K562 (cell line): Measurements from ENCODE around the gene CC2D2B. TPM values are rescaled to one million over a fixed set of nuclear protein-coding genes. Genes with fewer than 3 reads are reported as not detected.

Experiments
- ATAC-seq: fragments of 200-7000 bp; cut with Tn5 transposase; 3 replicates; pipeline ENCODE4 v1.9.1; 2020; ENCODE audit warnings: moderate library complexity
- BruUV-seq: library from RNA; stranded (reverse); fragments of 400-500 nt; replicated peaks from 2 replicates; lab custom pipeline; 2021; lab: Mats Ljungman, UMichigan
- CTCF ChIA-PET: fragments of 300-600 bp; formaldehyde crosslinking; extraction: SDS; loops from one replicate; lab custom pipeline; 2021; ENCODE audit warnings: low intra/inter-chr PET ratio; lab: Yijun Ruan, JAX
- POLR2A ChIA-PET: fragments of 300-600, 350-650 bp; sonication (Branson Sonifier 250); formaldehyde crosslinking; extraction: SDS; loops from one replicate; lab custom pipeline; 2021; ENCODE audit warnings: antibody characterized with exemption, inconsistent platforms; lab: Yijun Ruan, JAX
- DNase-seq, 4 experiments: peaks; one replicate each; pipeline versions ENCODE4 v3.0.0 to v3.0.0-alpha.2; 2011 to 2018; ENCODE audit warnings: low spot score in 3 of 4, mixed read lengths in 3 of 4; ENCODE audit errors: extremely low read depth in 1 of 4
- FAIRE-seq: peaks from 2 replicates; lab custom pipeline; 2011; peaks lifted over from hg19 to GRCh38; lab: Jason Lieb, UNC
- H2AFZ ChIP-seq: 2 replicates; pipeline ENCODE4 v1.6.0; 2011; ENCODE audit warnings: low read depth, low read length, control low read depth, inconsistent platforms
- H3K27ac ChIP-seq: fragments of 200-600 bp; 3 replicates; pipeline ENCODE4 v1.8.0; 2011; ENCODE audit warnings: low read depth, mild to moderate bottlenecking, control low read depth, inconsistent platforms, low read length, moderate library complexity, mixed read lengths; ENCODE audit errors: extremely low read depth
- H3K27me3 ChIP-seq, 2 experiments: fragments of 300-600 bp in 1 of 2; 2 replicates in 1 of 2; 3 replicates in 1 of 2; pipeline versions ENCODE4 v1.6.0 to v1.8.0; 2011; ENCODE audit warnings: inconsistent platforms in 2 of 2, low read length in 2 of 2, mild to moderate bottlenecking in 1 of 2, mixed read lengths in 1 of 2, moderate library complexity in 1 of 2; ENCODE audit not compliant: control insufficient read depth in 2 of 2, insufficient read depth in 2 of 2
- H3K36me3 ChIP-seq: fragments of 300-600 bp; 3 replicates; pipeline ENCODE4 v1.8.0; 2011; ENCODE audit warnings: mild to moderate bottlenecking, low read length, inconsistent platforms; ENCODE audit not compliant: control insufficient read depth, insufficient read depth
- H3K4me1 ChIP-seq, 2 experiments: fragments of 200-600 bp in 1 of 2; replicated peaks in 1 of 2; 2 replicates in 1 of 2; 3 replicates in 1 of 2; pipeline versions ENCODE4 v1.5.1 to v1.8.0; 2011; ENCODE audit warnings: inconsistent platforms in 2 of 2, low read length in 2 of 2, mild to moderate bottlenecking in 1 of 2, mixed read lengths in 1 of 2, moderate library complexity in 1 of 2; ENCODE audit not compliant: control insufficient read depth in 2 of 2, insufficient read depth in 2 of 2
- H3K4me2 ChIP-seq: 2 replicates; pipeline ENCODE4 v1.6.1; 2011; ENCODE audit warnings: low read length, control low read depth, inconsistent platforms, mixed read lengths; ENCODE audit not compliant: insufficient read depth
- H3K4me3 ChIP-seq: fragments of 200-600 bp; sonication (generic), shearing (Covaris generic); 2 replicates; pipeline ENCODE4 v1.5.1; 2016; ENCODE audit warnings: control low read depth, inconsistent platforms
- H3K79me2 ChIP-seq: fragments of 200-600 bp; 3 replicates; pipeline ENCODE4 v1.8.0; 2011; ENCODE audit warnings: low read length, inconsistent platforms; ENCODE audit not compliant: control insufficient read depth, insufficient read depth
- H3K9ac ChIP-seq, 2 experiments: 2 replicates each; pipeline versions ENCODE4 v1.6.0 to v1.6.1; 2011; ENCODE audit warnings: low read depth in 2 of 2, low read length in 2 of 2, control low read depth in 1 of 2, inconsistent platforms in 1 of 2, mild to moderate bottlenecking in 1 of 2, mixed read lengths in 1 of 2; ENCODE audit not compliant: insufficient read depth in 1 of 2
- H3K9me1 ChIP-seq: one replicate; pipeline ENCODE4 v1.6.0; 2011; ENCODE audit warnings: inconsistent platforms, mild to moderate bottlenecking, low read length, moderate library complexity; ENCODE audit not compliant: control insufficient read depth, insufficient read depth
- H3K9me3 ChIP-seq: replicated peaks from 2 replicates; pipeline ENCODE4 v1.5.1; 2011; ENCODE audit warnings: low read depth, low read length, inconsistent platforms; ENCODE audit not compliant: control insufficient read depth, insufficient read depth
- H4K20me1 ChIP-seq: replicated peaks from 2 replicates; pipeline ENCODE4 v1.6.1; 2011; ENCODE audit warnings: low read length, inconsistent platforms, mixed read lengths; ENCODE audit not compliant: control insufficient read depth, insufficient read depth
- BCOR ChIP-seq: fragments of 450-650 bp; IDR thresholded peaks from 2 replicates; pipeline ENCODE4 v1.6.1; 2016
- BRF1 ChIP-seq: IDR thresholded peaks from 3 replicates; pipeline ENCODE4 v1.6.1; 2011; ENCODE audit warnings: borderline replicate concordance, mild to moderate bottlenecking; ENCODE audit not compliant: insufficient read length; ENCODE audit errors: extremely low read depth
- CCNT2 ChIP-seq: IDR thresholded peaks from 2 replicates; pipeline ENCODE4 v1.6.1; 2011; ENCODE audit warnings: borderline replicate concordance, low read depth, mild to moderate bottlenecking, moderate library complexity, mixed read lengths, low read length; ENCODE audit not compliant: insufficient read length; ENCODE audit errors: extremely low read depth
- CEBPB ChIP-seq: fragments of 450-650 bp; IDR thresholded peaks from 2 replicates; pipeline ENCODE4 v1.6.1; 2016; ENCODE audit warnings: missing genetic modification characterization, missing compliant biosample characterization
- DPF2 ChIP-seq: fragments of 450-650 bp; IDR thresholded peaks from 2 replicates; pipeline ENCODE4 v1.6.1; 2016
- FOXP1 ChIP-seq: sonication (generic); formaldehyde crosslinking; IDR thresholded peaks from 2 replicates; pipeline ENCODE4 v1.8.0; 2022; ENCODE audit warnings: mild to moderate bottlenecking, missing genetic modification reagents
- HES1 ChIP-seq: fragments of 450-650 bp; IDR thresholded peaks from 2 replicates; pipeline ENCODE4 v1.6.1; 2016; ENCODE audit warnings: low read depth, mild to moderate bottlenecking, moderate library complexity
- IRF9 ChIP-seq: fragments of 450-650 bp; IDR thresholded peaks from 2 replicates; pipeline ENCODE4 v1.6.1; 2016; ENCODE audit warnings: missing biosample characterization, missing genetic modification characterization
- KDM5B ChIP-seq: fragments of 200-600 bp; sonication (generic); IDR thresholded peaks from 2 replicates; pipeline ENCODE4 v1.6.1; 2012; ENCODE audit warnings: low read depth, mild to moderate bottlenecking, moderate library complexity, low read length, control low read depth, inconsistent platforms; ENCODE audit not compliant: insufficient replicate concordance
- MLX ChIP-seq, 2 experiments: fragments of 450-650 bp in 1 of 2; sonication (generic) in 1 of 2; formaldehyde crosslinking; conservative IDR thresholded peaks; 2 replicates each; pipeline versions ENCODE4 v1.4.0 to v1.8.1; 2020 to 2022; ENCODE audit warnings: mild to moderate bottlenecking in 1 of 2, missing genetic modification reagents in 1 of 2
- NFE2L1 ChIP-seq: fragments of 450-650 bp; IDR thresholded peaks from 2 replicates; pipeline ENCODE4 v1.6.1; 2016; ENCODE audit warnings: missing genetic modification characterization, low read depth, mild to moderate bottlenecking, missing compliant biosample characterization, moderate library complexity, borderline replicate concordance
- TGIF2 ChIP-seq: sonication (generic); formaldehyde crosslinking; IDR thresholded peaks from 2 replicates; pipeline ENCODE4 v1.8.1; 2022; ENCODE audit warnings: mild to moderate bottlenecking, missing genetic modification reagents, moderate library complexity
- YY1 ChIP-seq, 3 experiments: IDR thresholded peaks; 2 replicates each; pipeline ENCODE4 v1.6.1; 2011; ENCODE audit warnings: low read length in 2 of 3, mild to moderate bottlenecking in 2 of 3, moderate library complexity in 2 of 3, borderline replicate concordance in 1 of 3, control low read depth in 1 of 3, low read depth in 1 of 3; ENCODE audit not compliant: insufficient read depth in 3 of 3, insufficient replicate concordance in 2 of 3, control insufficient read depth in 1 of 3, insufficient read length in 1 of 3; ENCODE audit errors: extremely low read depth in 1 of 3
- WGBS: fragments of 100-300 bp; shearing (Covaris generic); methylation state at CpG from one replicate; pipeline ENCODE4 v1.1.6; 2016; ENCODE audit warnings: low coverage, mixed read lengths; ENCODE audit not compliant: insufficient coverage; ENCODE audit errors: missing lambda C conversion rate; 5-methylcytosine and 5-hydroxymethylcytosine counted together
- in situ Hi-C: fragments of 300-500 bp; cut with MboI; formaldehyde crosslinking; loops from 4 replicates; pipeline ENCODE4 v1.15.0; 2018; ENCODE audit warnings: inconsistent platforms, mixed read lengths
- intact Hi-C: fragments of 100-400 bp; cut with micrococcal nuclease; formaldehyde crosslinking; loops from 2 replicates; pipeline ENCODE4 v1.14.2; 2022
- polyA plus RNA-seq, 8 experiments: library from polyadenylated mRNA; depleted of rRNA in 4 of 8; stranded (reverse) in 5 of 8; unstranded in 3 of 8; fragments of >200 nt; fragmentation: Nextera tagmentation in 2 of 8; fragmentation: Illumina TruSeq in 1 of 8; extraction: Ambion mirVana in 2 of 8; extraction: Trizol in 1 of 8; gene quantifications; 2 replicates each; pipeline versions ENCODE4 v1.2.1 to v1.2.3, GENCODE V29; 2011 to 2014; ENCODE audit warnings: inconsistent platforms in 1 of 8, missing spikeins in 1 of 8
- total RNA-seq, 7 experiments: library from RNA; depleted of rRNA in 6 of 7; stranded (reverse); fragments of >200 nt in 6 of 7; fragmentation: Illumina TruSeq in 2 of 7; extraction: Trizol in 2 of 7; gene quantifications; 2 replicates each; pipeline versions ENCODE4 v1.2.1 to v1.2.3, GENCODE V29; 2011 to 2021; ENCODE audit warnings: low replicate concordance in 1 of 7

The CC2D2B gene
- total and polyA plus RNA-seq, 9 of the 15 experiments (the other 6 are each of a cell fraction or from before 2014, with no cell fraction given): 0.10 to 0.34 (median 0.20) TPM; not detected in 5

DNA sequence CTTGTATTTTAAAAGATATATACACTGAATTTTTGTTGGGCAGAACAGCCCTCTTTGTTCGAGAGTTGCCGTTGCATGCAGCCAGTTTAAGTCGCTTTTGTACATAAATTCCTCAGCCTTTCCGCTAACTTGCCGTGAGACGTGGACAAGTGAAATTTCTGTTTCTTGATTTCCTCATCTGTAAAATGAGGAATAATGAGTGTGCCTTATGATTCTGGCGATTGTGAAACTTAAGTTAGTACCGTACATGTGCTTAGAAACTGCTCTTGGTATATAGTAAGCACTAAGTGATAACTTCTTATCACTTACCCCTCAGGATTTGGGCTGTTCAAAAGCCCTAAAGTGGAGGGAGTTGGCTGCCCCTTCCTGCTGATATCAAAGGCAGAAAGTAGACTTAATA is 137.0 kb downstream of the CC2D2B start (continued):
- TF ChIP-seq DPF2 (peak; percentile 27; the same call in 1 of the 2 replicates), CEBPB (peak; percentile 81)

GRCh38 chr10:96046546-96046945 is 138.8 kb downstream of the CC2D2B start:
- H3K4me3 ChIP-seq: no peak overlapping the region
- H3K4me1 ChIP-seq: peaks cover 11 to 16% of the 10 kb centered on the region in 2 experiments; a peak in 4 of 5 replicates
- ChIA-PET CTCF (no interaction called here), POLR2A (interaction anchor here (0.9 to 1.4 kb wide), 3 partner anchors 8 to 83 kb away, joined by 3 to 4 read pairs (median 3); partner anchors contain the start of gene ZNF518A)
- DNase-seq (no peak), ATAC-seq (no peak), FAIRE-seq (no peak)
- H3K4me2 ChIP-seq: no peak overlapping the region
- H3K36me3 ChIP-seq: peaks cover 47% of the 10 kb centered on the region; the same call in 2 of the 3 replicates
- BruUV-seq: no TSS peak
- no peak overlapping the region for H3K27ac ChIP-seq
- no peaks in the 10 kb centered on the region for H3K27me3 ChIP-seq
- H3K9ac ChIP-seq: no peak overlapping the region
- H3K9me1 ChIP-seq: no peaks in the 10 kb centered on the region
- peaks cover 81% of the 10 kb centered on the region for H3K79me2 ChIP-seq
- 0 out of 2 replicates have a peak, but pooled peaks cover 4% of the 10 kb centered on the region for H4K20me1 ChIP-seq
- intact Hi-C loops (loop anchor here (5.0 to 10.0 kb wide), 2 partner anchors 106 to 178 kb away; no protein-coding TSS in a partner anchor), in situ Hi-C loops (loop anchor here (5.0 kb wide), 1 partner anchor 86 kb away; the partner anchor contains the start of gene ZNF518A)
- no peak overlapping the region for H2AFZ ChIP-seq
- 73% methylated on average over 1 of the region's 1 CpG for WGBS
- no peaks in the 10 kb centered on the region for H3K9me3 ChIP-seq
- TF ChIP-seq CCNT2 (no peak), NFE2L1 (tag) (no peak), BCOR (no peak), YY1 (IDR thresholded peaks at IDR 0.05; ENCODE audit: borderline replicate concordance in 1 of 3, control insufficient read depth in 1 of 3, extremely low read depth in 1 of 3, insufficient read depth in 3 of 3, insufficient read length in 1 of 3, insufficient replicate concordance in 2 of 3, low read depth in 1 of 3, low read length in 2 of 3) (no peak), TGIF2 (CRISPR knock-in tag) (no peak), MLX (CRISPR knock-in tag; conservative IDR thresholded peaks at IDR 0.05) (no peak), IRF9 (tag) (no peak), BRF1 (no peak), KDM5B (no peak), FOXP1 (CRISPR knock-in tag) (no peak), HES1 (no peak)
